A673 (cell line): ENCODE results near the gene PSMG3.

Experiments
- EZH2 ChIP-seq: fragments of 200-600 bp; sonication (generic); IDR thresholded peaks from 2 replicates; pipeline ENCODE4 v1.6.1; 2017; ENCODE audit warnings: borderline replicate concordance, low read depth, mild to moderate bottlenecking, mixed read lengths, antibody characterized with exemption, low read length; ENCODE audit not compliant: poor library complexity, severe bottlenecking
- TF ChIP-seq, protein P1 (sequence below): fragments of 300-800, 200-600 bp; sonication (generic); conservative IDR thresholded peaks from 2 replicates; pipeline ENCODE4 v1.5.1; 2017; ENCODE audit warnings: low read depth, mild to moderate bottlenecking, antibody characterized with exemption, low read length, moderate library complexity, mixed read lengths

DNA sequence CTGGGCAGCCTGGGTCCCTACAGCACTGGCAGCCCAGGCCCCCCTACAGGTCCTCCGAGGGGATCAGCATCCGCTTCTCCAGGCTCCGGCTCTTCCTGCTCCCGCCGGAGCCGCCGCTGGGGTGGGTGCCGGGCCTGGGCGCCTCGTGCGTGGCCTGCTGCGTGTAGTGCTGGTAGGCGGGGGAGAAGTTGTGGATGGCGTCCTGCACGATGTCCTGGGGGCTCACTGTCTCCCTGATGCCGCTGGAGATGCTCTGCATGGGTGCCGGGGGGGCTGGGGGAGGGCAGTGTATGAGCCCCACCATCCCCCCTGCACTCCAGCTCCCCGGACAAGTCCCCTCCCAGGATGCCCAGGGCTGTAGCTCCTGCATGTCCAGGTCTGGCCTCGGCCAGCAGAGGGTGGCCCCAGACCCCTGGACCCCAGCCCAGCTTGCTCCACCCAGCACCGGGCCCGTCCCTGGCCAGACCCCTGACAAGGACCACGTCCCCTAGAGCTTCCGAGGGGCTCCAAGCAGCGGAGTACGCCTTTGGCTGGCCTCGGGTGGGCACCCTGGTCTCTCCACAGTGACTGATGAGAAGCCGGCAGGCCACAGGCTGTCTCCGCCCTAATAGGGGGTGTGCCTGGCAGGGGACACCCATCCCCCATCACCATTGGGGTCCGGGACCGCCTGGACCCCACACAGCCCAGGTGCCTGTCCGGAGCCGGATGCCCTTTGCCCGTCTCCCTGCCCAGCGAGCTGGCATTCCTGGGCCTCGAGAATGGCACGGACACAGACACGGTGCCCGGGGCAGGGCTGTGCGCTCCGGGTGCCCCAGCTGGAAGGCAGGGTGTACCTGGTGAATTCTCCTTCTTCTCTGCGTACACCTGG is 22.7 kb downstream of the PSMG3 start:
- TF ChIP-seq, protein P1, sequence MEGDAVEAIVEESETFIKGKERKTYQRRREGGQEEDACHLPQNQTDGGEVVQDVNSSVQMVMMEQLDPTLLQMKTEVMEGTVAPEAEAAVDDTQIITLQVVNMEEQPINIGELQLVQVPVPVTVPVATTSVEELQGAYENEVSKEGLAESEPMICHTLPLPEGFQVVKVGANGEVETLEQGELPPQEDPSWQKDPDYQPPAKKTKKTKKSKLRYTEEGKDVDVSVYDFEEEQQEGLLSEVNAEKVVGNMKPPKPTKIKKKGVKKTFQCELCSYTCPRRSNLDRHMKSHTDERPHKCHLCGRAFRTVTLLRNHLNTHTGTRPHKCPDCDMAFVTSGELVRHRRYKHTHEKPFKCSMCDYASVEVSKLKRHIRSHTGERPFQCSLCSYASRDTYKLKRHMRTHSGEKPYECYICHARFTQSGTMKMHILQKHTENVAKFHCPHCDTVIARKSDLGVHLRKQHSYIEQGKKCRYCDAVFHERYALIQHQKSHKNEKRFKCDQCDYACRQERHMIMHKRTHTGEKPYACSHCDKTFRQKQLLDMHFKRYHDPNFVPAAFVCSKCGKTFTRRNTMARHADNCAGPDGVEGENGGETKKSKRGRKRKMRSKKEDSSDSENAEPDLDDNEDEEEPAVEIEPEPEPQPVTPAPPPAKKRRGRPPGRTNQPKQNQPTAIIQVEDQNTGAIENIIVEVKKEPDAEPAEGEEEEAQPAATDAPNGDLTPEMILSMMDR = no peak
- TF ChIP-seq EZH2 = no peak
